H1 (cell line): Measurements from ENCODE around the gene OPCML. TPM values are rescaled to one million over a fixed set of nuclear protein-coding genes. Genes with fewer than 3 reads are reported as not detected.

Experiments
- CTCF ChIA-PET: fragments of 300-600 bp; sonication (Branson Sonifier 250); formaldehyde crosslinking; loops from one replicate; lab custom pipeline; 2021; ENCODE audit not compliant: partially characterized antibody; lab: Charles Lee
- POLR2A ChIA-PET: fragments of 300-600 bp; sonication (Branson Sonifier 250); formaldehyde crosslinking; loops from one replicate; lab custom pipeline; 2021; ENCODE audit warnings: inconsistent platforms; ENCODE audit not compliant: partially characterized antibody; lab: Charles Lee
- DNase-seq, 2 experiments: peaks; one replicate each; pipeline versions ENCODE4 v3.0.0 to v3.0.0-alpha.2; 2010 to 2022; ENCODE audit warnings: low spot score in 2 of 2, low read depth in 1 of 2, mixed read lengths in 1 of 2
- FAIRE-seq: peaks from 2 replicates; lab custom pipeline; 2011; peaks lifted over from hg19 to GRCh38; lab: Jason Lieb, UNC
- H2AFZ ChIP-seq: 2 replicates; pipeline ENCODE4 v1.8.1; 2012; ENCODE audit warnings: low read length, inconsistent platforms
- H2AK5ac ChIP-seq: 2 replicates; pipeline ENCODE4 v1.6.1; 2013; ENCODE audit warnings: low read depth, low read length
- H2BK120ac ChIP-seq: replicated peaks from 2 replicates; pipeline ENCODE3; 2013; ENCODE audit warnings: low read depth, low read length, inconsistent platforms
- H2BK12ac ChIP-seq: 2 replicates; pipeline ENCODE4 v1.6.1; 2013; ENCODE audit warnings: low read depth, low read length
- H2BK15ac ChIP-seq: 2 replicates; pipeline ENCODE4 v1.6.1; 2013; ENCODE audit warnings: low read length
- H2BK20ac ChIP-seq: 2 replicates; pipeline ENCODE4 v1.6.1; 2013; ENCODE audit warnings: low read length
- H2BK5ac ChIP-seq: 2 replicates; pipeline ENCODE4 v1.6.1; 2013; ENCODE audit warnings: low read depth, low read length
- H3K14ac ChIP-seq: 2 replicates; pipeline ENCODE4 v1.6.1; 2013; ENCODE audit warnings: inconsistent platforms; ENCODE audit not compliant: insufficient read length
- H3K18ac ChIP-seq: 2 replicates; pipeline ENCODE4 v1.6.1; 2013; ENCODE audit warnings: low read length; ENCODE audit errors: extremely low read depth
- H3K23ac ChIP-seq: 2 replicates; pipeline ENCODE4 v1.6.1; 2013; ENCODE audit warnings: inconsistent platforms; ENCODE audit not compliant: insufficient read length
- H3K23me2 ChIP-seq: 2 replicates; pipeline ENCODE4 v1.6.1; 2013; ENCODE audit warnings: low read depth, low read length
- H3K27ac ChIP-seq: 2 replicates; pipeline ENCODE4 v1.6.1; 2011; ENCODE audit warnings: low read depth, low read length, inconsistent platforms
- H3K27me3 ChIP-seq, 4 experiments: replicated peaks in 1 of 4; 1 replicate in 1 of 4; 2 replicates in 3 of 4; pipeline versions ENCODE4 v1.6.1 to v1.8.1; 2011 to 2013; ENCODE audit warnings: low read length in 3 of 4, mild to moderate bottlenecking in 3 of 4, inconsistent platforms in 2 of 4, mixed read lengths in 2 of 4, moderate library complexity in 1 of 4; ENCODE audit not compliant: control insufficient read depth in 3 of 4, insufficient read depth in 3 of 4; ENCODE audit errors: extremely low read depth in 1 of 4
- H3K36me3 ChIP-seq, 4 experiments: 2 replicates each; pipeline versions ENCODE4 v1.6.1 to v1.8.1; 2011 to 2013; ENCODE audit warnings: mild to moderate bottlenecking in 4 of 4, low read length in 3 of 4, moderate library complexity in 2 of 4, control low read depth in 1 of 4, inconsistent platforms in 1 of 4; ENCODE audit not compliant: insufficient read depth in 4 of 4, control insufficient read depth in 2 of 4
- H3K4ac ChIP-seq: replicated peaks from 2 replicates; pipeline ENCODE3; 2013; ENCODE audit warnings: low read length, low read depth, mixed read lengths, inconsistent platforms; ENCODE audit not compliant: insufficient read length
- H3K4me1 ChIP-seq, 4 experiments: replicated peaks in 1 of 4; 1 replicate in 1 of 4; 2 replicates in 3 of 4; pipeline versions ENCODE4 v1.6.1 to v1.8.1; 2011 to 2013; ENCODE audit warnings: low read length in 3 of 4, inconsistent platforms in 2 of 4, mixed read lengths in 1 of 4; ENCODE audit not compliant: insufficient read depth in 4 of 4, control insufficient read depth in 3 of 4
- H3K4me2 ChIP-seq, 2 experiments: 2 replicates each; pipeline versions ENCODE4 v1.6.1 to v1.8.1; 2011 to 2013; ENCODE audit warnings: low read depth in 2 of 2, low read length in 2 of 2, control low read depth in 1 of 2, inconsistent platforms in 1 of 2, mild to moderate bottlenecking in 1 of 2; ENCODE audit not compliant: insufficient read depth in 1 of 2
- H3K4me3 ChIP-seq, 4 experiments: fragments of 200-600, 300-600 bp in 1 of 4; sonication (generic), shearing (Covaris generic), sonication (Bioruptor Twin) in 1 of 4; 2 replicates each; pipeline versions ENCODE4 v1.5.1 to v1.8.1; 2011 to 2016; ENCODE audit warnings: low read length in 4 of 4, low read depth in 3 of 4, control low read depth in 2 of 4, inconsistent platforms in 2 of 4, mild to moderate bottlenecking in 2 of 4, mixed read lengths in 1 of 4, moderate library complexity in 1 of 4; ENCODE audit not compliant: insufficient read depth in 2 of 4; ENCODE audit errors: extremely low read depth in 1 of 4
- H3K56ac ChIP-seq: replicated peaks from 2 replicates; pipeline ENCODE3; 2013; ENCODE audit warnings: low read depth, mild to moderate bottlenecking, mixed read lengths, low read length, inconsistent platforms; ENCODE audit not compliant: insufficient read length
- H3K79me1 ChIP-seq: 2 replicates; pipeline ENCODE4 v1.6.1; 2013; ENCODE audit warnings: low read depth, low read length, control low read depth
- H3K79me2 ChIP-seq, 2 experiments: 2 replicates each; pipeline versions ENCODE4 v1.6.1 to v1.8.1; 2012 to 2013; ENCODE audit warnings: low read length in 2 of 2, mild to moderate bottlenecking in 2 of 2, inconsistent platforms in 1 of 2; ENCODE audit not compliant: insufficient read depth in 2 of 2, control insufficient read depth in 1 of 2
- H3K9ac ChIP-seq, 4 experiments: replicated peaks in 1 of 4; 1 replicate in 1 of 4; 2 replicates in 3 of 4; pipeline versions ENCODE4 v1.6.1 to v1.8.1; 2011 to 2013; ENCODE audit warnings: low read depth in 3 of 4, low read length in 3 of 4, control low read depth in 2 of 4, mild to moderate bottlenecking in 2 of 4, moderate library complexity in 2 of 4, inconsistent platforms in 1 of 4; ENCODE audit errors: extremely low read depth in 1 of 4
- H3K9me3 ChIP-seq, 2 experiments: 2 replicates each; pipeline versions ENCODE4 v1.6.1 to v1.8.1; 2012 to 2013; ENCODE audit warnings: mild to moderate bottlenecking in 2 of 2, moderate library complexity in 2 of 2, control low read depth in 1 of 2, inconsistent platforms in 1 of 2, low read depth in 1 of 2, low read length in 1 of 2, mixed read lengths in 1 of 2; ENCODE audit not compliant: insufficient read depth in 2 of 2
- H4K20me1 ChIP-seq, 2 experiments: replicated peaks in 1 of 2; 2 replicates each; pipeline versions ENCODE3 to v1.8.1; 2011 to 2013; ENCODE audit warnings: inconsistent platforms in 2 of 2, low read length in 2 of 2, mild to moderate bottlenecking in 1 of 2; ENCODE audit not compliant: insufficient read depth in 2 of 2, control insufficient read depth in 1 of 2
- H4K5ac ChIP-seq: 2 replicates; pipeline ENCODE4 v1.6.1; 2013; ENCODE audit warnings: low read length, low read depth, mixed read lengths, inconsistent platforms; ENCODE audit not compliant: insufficient read length
- H4K8ac ChIP-seq: 2 replicates; pipeline ENCODE4 v1.8.0; 2013; ENCODE audit warnings: mild to moderate bottlenecking, moderate library complexity, low read length, inconsistent platforms; ENCODE audit not compliant: insufficient read depth; ENCODE audit errors: extremely low read depth
- H4K91ac ChIP-seq: replicated peaks from 2 replicates; pipeline ENCODE3; 2013; ENCODE audit warnings: low read length, mixed read lengths, inconsistent platforms; ENCODE audit not compliant: insufficient read length
- CHD2 ChIP-seq: IDR thresholded peaks from 2 replicates; pipeline ENCODE4 v1.6.1; 2012; ENCODE audit warnings: low read length, improper control_type of control experiment
- GABPA ChIP-seq: IDR thresholded peaks from 2 replicates; pipeline ENCODE4 v1.6.1; 2011; ENCODE audit warnings: mild to moderate bottlenecking, low read length, moderate library complexity, borderline replicate concordance; ENCODE audit not compliant: insufficient read depth
- HDAC6 ChIP-seq: IDR thresholded peaks from one replicate; pipeline ENCODE4 v1.7.1; 2012; ENCODE audit warnings: low read depth, mild to moderate bottlenecking, inconsistent platforms, low read length, moderate library complexity
- KDM1A ChIP-seq: fragments of 200-600, 300-600 bp; sonication (generic); IDR thresholded peaks from 2 replicates; pipeline ENCODE4 v1.7.1; 2016; ENCODE audit warnings: mild to moderate bottlenecking, low read length, borderline replicate concordance
- NRF1 ChIP-seq: IDR thresholded peaks from 2 replicates; pipeline ENCODE4 v1.6.1; 2011; ENCODE audit warnings: mild to moderate bottlenecking, low read depth, low read length, improper control_type of control experiment
- PHF8 ChIP-seq: fragments of 200-600 bp; sonication (generic); conservative IDR thresholded peaks from 2 replicates; pipeline ENCODE4 v1.7.1; 2012; ENCODE audit warnings: low read depth, mild to moderate bottlenecking, inconsistent platforms, low read length, moderate library complexity
- RXRA ChIP-seq: IDR thresholded peaks from 2 replicates; pipeline ENCODE4 v1.6.1; 2011; ENCODE audit warnings: low read depth, mild to moderate bottlenecking, low read length, moderate library complexity; ENCODE audit not compliant: insufficient read depth
- SRF ChIP-seq: IDR thresholded peaks from 2 replicates; pipeline ENCODE4 v1.6.1; 2011; ENCODE audit warnings: mild to moderate bottlenecking, low read depth, low read length, moderate library complexity
- TAF1 ChIP-seq: IDR thresholded peaks from 2 replicates; pipeline ENCODE4 v1.6.1; 2011; ENCODE audit warnings: mild to moderate bottlenecking, low read depth, low read length
- WGBS, 2 experiments: shearing (Covaris generic) in 1 of 2; methylation state at CpG; one replicate each; pipeline versions ENCODE4 v1.1.6 to v1.1.7; 2013 to 2015; ENCODE audit warnings: low lambda C conversion rate in 2 of 2, mixed read lengths in 2 of 2, inconsistent platforms in 1 of 2, low coverage in 1 of 2, missing lambda C conversion rate in 1 of 2; ENCODE audit not compliant: insufficient replicate concordance in 2 of 2, insufficient coverage in 1 of 2, insufficient read length in 1 of 2; ENCODE audit errors: extremely low coverage in 1 of 2, missing lambda C conversion rate in 1 of 2; 5-methylcytosine and 5-hydroxymethylcytosine counted together
- polyA plus RNA-seq, 7 experiments: library from polyadenylated mRNA; depleted of rRNA in 3 of 7; stranded (reverse) in 5 of 7; unstranded in 2 of 7; fragments of >200 nt in 5 of 7; fragments of 200-250 nt in 2 of 7; gene quantifications; 1 replicate in 5 of 7; 2 replicates in 1 of 7; 4 replicates in 1 of 7; pipeline versions ENCODE4 v1.2.1 to v1.2.3, GENCODE V29; 2011 to 2013; ENCODE audit warnings: missing spikeins in 2 of 7, mixed read lengths in 2 of 7
- total RNA-seq: library from RNA; stranded (reverse); fragmentation: NEBNext Ultra II Directional; extraction: Animal tissue kit (Norgen Biotek cat#: 25700); gene quantifications from 2 replicates; pipeline ENCODE4 v1.2.1, GENCODE V29; 2021
- TF ChIP-seq, protein P1 (sequence below): IDR thresholded peaks from 2 replicates; pipeline ENCODE4 v1.6.1; 2012; ENCODE audit warnings: inconsistent platforms
- TF ChIP-seq, protein P2 (sequence below), 3 experiments: IDR thresholded peaks; 1 replicate in 2 of 3; 2 replicates in 1 of 3; pipeline versions ENCODE4 v1.5.1 to v1.6.1; 2011; ENCODE audit warnings: low read length in 3 of 3, mild to moderate bottlenecking in 3 of 3, inconsistent platforms in 2 of 3, low read depth in 1 of 3, moderate library complexity in 1 of 3; ENCODE audit not compliant: insufficient read depth in 1 of 3; ENCODE audit errors: control extremely low read depth in 1 of 3

Gene OPCML
- total and polyA plus RNA-seq, 2 of the 8 experiments (the other 6 are each of a cell fraction or from before 2014, with no cell fraction given), result 2.3 to 3.1 TPM

DNA sequence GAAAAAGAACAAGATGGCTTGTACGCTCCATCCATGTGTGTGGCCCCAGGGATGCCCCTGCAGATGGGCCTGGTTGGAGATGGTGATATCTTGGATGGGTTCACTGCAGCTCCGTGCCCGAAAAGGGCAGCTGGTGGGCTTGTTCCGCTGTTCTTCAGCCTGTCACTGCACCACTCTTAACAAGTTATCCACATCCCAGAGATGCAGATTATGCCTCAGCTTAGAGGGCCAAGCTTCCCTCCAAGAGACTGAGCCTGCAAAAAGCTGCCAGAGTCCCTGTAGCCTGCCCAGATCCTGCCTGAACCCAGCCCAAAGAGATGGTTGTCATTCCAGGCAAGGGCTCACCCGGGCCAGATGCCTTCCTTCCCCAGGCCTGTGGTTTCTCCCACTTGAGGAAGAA, 308.0 kb downstream of the OPCML start:
- Histone ChIP-seq H3K4me2 (no peak overlapping the region), H2BK12ac (no peak overlapping the region), H3K14ac (no peak overlapping the region), H3K18ac (no peak overlapping the region), H2BK120ac (no peak overlapping the region), H3K23ac (no peak overlapping the region), H3K9me3 (no peaks in the 10 kb centered on the region), H3K27me3 (peaks cover 0 to 5% (median 3%) of the 10 kb centered on the region in 4 experiments; a peak in 1 of 7 replicates), H2BK20ac (no peak overlapping the region), H4K8ac (no peak overlapping the region), H2AK5ac (no peak overlapping the region), H4K5ac (no peak overlapping the region), H2BK15ac (no peak overlapping the region), H3K79me1 (no peaks in the 10 kb centered on the region), H2BK5ac (no peak overlapping the region), H4K20me1 (no peaks in the 10 kb centered on the region), H3K36me3 (no peaks in the 10 kb centered on the region), H2AFZ (no peak overlapping the region), H3K4me1 (peaks cover 5 to 17% (median 10%) of the 10 kb centered on the region in 4 experiments; a peak in 6 of 7 replicates), H3K27ac (no peak overlapping the region), H3K56ac (no peak overlapping the region), H4K91ac (no peak overlapping the region), H3K9ac (no peak overlapping the region), H3K4ac (no peak overlapping the region), H3K4me3 (no peak overlapping the region), H3K79me2 (no peaks in the 10 kb centered on the region), H3K23me2 (no peaks in the 10 kb centered on the region; the same call in 1 of the 2 replicates)
- 97% methylated on average over 5 of the region's 5 CpGs; no CpG with 5 or more reads in 1 of the 2 experiments for WGBS, 2 experiments
- DNase-seq (no peak), FAIRE-seq (no peak)
- ChIA-PET CTCF (interaction anchor here (0.6 to 1.6 kb wide), 3 partner anchors 8 to 992 kb away, joined by 3 to 5 read pairs (median 3); no protein-coding TSS in a partner anchor), POLR2A (interaction anchor here (0.7 kb wide), 1 partner anchor 281 kb away, joined by 3 read pairs; no protein-coding TSS in a partner anchor)
- TF ChIP-seq PHF8, result no peak
- TF ChIP-seq, protein P1, sequence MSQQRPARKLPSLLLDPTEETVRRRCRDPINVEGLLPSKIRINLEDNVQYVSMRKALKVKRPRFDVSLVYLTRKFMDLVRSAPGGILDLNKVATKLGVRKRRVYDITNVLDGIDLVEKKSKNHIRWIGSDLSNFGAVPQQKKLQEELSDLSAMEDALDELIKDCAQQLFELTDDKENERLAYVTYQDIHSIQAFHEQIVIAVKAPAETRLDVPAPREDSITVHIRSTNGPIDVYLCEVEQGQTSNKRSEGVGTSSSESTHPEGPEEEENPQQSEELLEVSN, result no peak
- no peak for TF ChIP-seq GABPA
- no peak for TF ChIP-seq HDAC6
- TF ChIP-seq, protein P2, sequence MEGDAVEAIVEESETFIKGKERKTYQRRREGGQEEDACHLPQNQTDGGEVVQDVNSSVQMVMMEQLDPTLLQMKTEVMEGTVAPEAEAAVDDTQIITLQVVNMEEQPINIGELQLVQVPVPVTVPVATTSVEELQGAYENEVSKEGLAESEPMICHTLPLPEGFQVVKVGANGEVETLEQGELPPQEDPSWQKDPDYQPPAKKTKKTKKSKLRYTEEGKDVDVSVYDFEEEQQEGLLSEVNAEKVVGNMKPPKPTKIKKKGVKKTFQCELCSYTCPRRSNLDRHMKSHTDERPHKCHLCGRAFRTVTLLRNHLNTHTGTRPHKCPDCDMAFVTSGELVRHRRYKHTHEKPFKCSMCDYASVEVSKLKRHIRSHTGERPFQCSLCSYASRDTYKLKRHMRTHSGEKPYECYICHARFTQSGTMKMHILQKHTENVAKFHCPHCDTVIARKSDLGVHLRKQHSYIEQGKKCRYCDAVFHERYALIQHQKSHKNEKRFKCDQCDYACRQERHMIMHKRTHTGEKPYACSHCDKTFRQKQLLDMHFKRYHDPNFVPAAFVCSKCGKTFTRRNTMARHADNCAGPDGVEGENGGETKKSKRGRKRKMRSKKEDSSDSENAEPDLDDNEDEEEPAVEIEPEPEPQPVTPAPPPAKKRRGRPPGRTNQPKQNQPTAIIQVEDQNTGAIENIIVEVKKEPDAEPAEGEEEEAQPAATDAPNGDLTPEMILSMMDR (IDR thresholded peaks at IDR 0.05; ENCODE audit: control extremely low read depth in 1 of 3, insufficient read depth in 1 of 3, low read depth in 1 of 3, low read length in 3 of 3), result no peak
- no peak for TF ChIP-seq CHD2
- no peak for TF ChIP-seq SRF
- TF ChIP-seq TAF1, result no peak
- no peak for TF ChIP-seq NRF1
- TF ChIP-seq KDM1A, result no peak
- no peak for TF ChIP-seq RXRA
